T-cell (primary cell): ENCODE results near the gene RPL29. TPM values are rescaled to one million over a fixed set of nuclear protein-coding genes. Genes with fewer than 3 reads are reported as not detected.

ENCODE experiments used
- ATAC-seq, 4 experiments: fragments of 200-7000 bp in 3 of 4; fragments of 150-1000 bp in 1 of 4; cut with Tn5 transposase; replicated peaks in 1 of 4; 1 replicate in 3 of 4; 2 replicates in 1 of 4; pipeline ENCODE4 v1.10.0; 2021; ENCODE audit warnings: moderate library complexity in 3 of 4, mild to moderate bottlenecking in 2 of 4, moderate number of reproducible peaks in 1 of 4
- CTCF ChIA-PET, 2 donors: fragments of 300-600 bp; sonication (Branson Sonifier 250); formaldehyde crosslinking; loops; one replicate each; lab custom pipeline; 2022; ENCODE audit warnings: antibody characterized with exemption in 2 of 2; lab: Charles Lee
- POLR2A ChIA-PET, 2 donors: fragments of 300-600 bp; sonication (Branson Sonifier 250); formaldehyde crosslinking; loops; one replicate each; lab custom pipeline; 2022; ENCODE audit warnings: antibody characterized with exemption in 2 of 2; lab: Charles Lee
- DNase-seq, 35 experiments: peaks; one replicate each; pipeline versions ENCODE4 v3.0.0 to v3.0.0-alpha.2; 2013 to 2023
- H3K27ac ChIP-seq: one replicate; pipeline ENCODE4 v1.5.1; 2013; ENCODE audit warnings: low read length
- H3K27me3 ChIP-seq, 2 experiments: replicated peaks in 1 of 2; 1 replicate in 1 of 2; 2 replicates in 1 of 2; pipeline versions ENCODE4 v1.6.1 to v1.7.0; 2013; ENCODE audit warnings: low read length in 1 of 2, mixed read lengths in 1 of 2; ENCODE audit not compliant: control insufficient read depth in 2 of 2, insufficient read depth in 2 of 2; ENCODE audit errors: extremely low read depth in 1 of 2
- H3K36me3 ChIP-seq, 2 donors: 1 replicate in 1 of 2; 2 replicates in 1 of 2; pipeline versions ENCODE4 v1.6.1 to v1.7.0; 2013; ENCODE audit warnings: low read length in 1 of 2; ENCODE audit not compliant: control insufficient read depth in 2 of 2, insufficient read depth in 1 of 2; ENCODE audit errors: extremely low read depth in 1 of 2
- H3K4me1 ChIP-seq, 2 experiments: 1 replicate in 1 of 2; 2 replicates in 1 of 2; pipeline versions ENCODE4 v1.6.1 to v1.7.0; 2013; ENCODE audit warnings: low read length in 2 of 2, mixed read lengths in 1 of 2; ENCODE audit not compliant: insufficient read depth in 2 of 2, control insufficient read depth in 1 of 2; ENCODE audit errors: extremely low read depth in 1 of 2
- H3K4me3 ChIP-seq, 2 donors: 1 replicate in 1 of 2; 2 replicates in 1 of 2; pipeline versions ENCODE4 v1.5.1 to v1.7.0; 2013; ENCODE audit warnings: mild to moderate bottlenecking in 2 of 2, low read length in 1 of 2, moderate library complexity in 1 of 2; ENCODE audit not compliant: control insufficient read depth in 1 of 2; ENCODE audit errors: extremely low read depth in 1 of 2
- H3K9me3 ChIP-seq: 2 replicates; pipeline ENCODE4 v1.7.0; 2013
- H3K27ac Mint-ChIP-seq, 2 donors: one replicate each; pipeline ENCODE4 v1.8.0; 2020 to 2021; ENCODE audit warnings: mild to moderate bottlenecking in 2 of 2, mixed read lengths in 2 of 2
- H3K27me3 Mint-ChIP-seq, 2 donors: one replicate each; pipeline ENCODE4 v1.8.0; 2021 to 2022; ENCODE audit warnings: mixed read lengths in 2 of 2
- H3K36me3 Mint-ChIP-seq: one replicate; pipeline ENCODE4 v1.8.0; 2021; ENCODE audit warnings: mixed read lengths
- H3K4me1 Mint-ChIP-seq, 3 donors: one replicate each; pipeline ENCODE4 v1.8.0; 2020 to 2022; ENCODE audit warnings: mixed read lengths in 3 of 3, mild to moderate bottlenecking in 1 of 3
- H3K4me3 Mint-ChIP-seq, 3 donors: one replicate each; pipeline ENCODE4 v1.8.0; 2020 to 2022; ENCODE audit warnings: mild to moderate bottlenecking in 3 of 3, mixed read lengths in 3 of 3, moderate library complexity in 3 of 3
- H3K9me3 Mint-ChIP-seq, 3 donors: one replicate each; pipeline ENCODE4 v1.8.0; 2020 to 2022; ENCODE audit warnings: mixed read lengths in 3 of 3
- WGBS: methylation state at CpG from one replicate; pipeline ENCODE4 v1.1.5; 2013; ENCODE audit warnings: missing lambda C conversion rate; ENCODE audit not compliant: insufficient coverage; 5-methylcytosine and 5-hydroxymethylcytosine counted together
- total RNA-seq, 35 experiments: library from RNA in 6 of 35; stranded (reverse) in 6 of 35; fragments of 120-200 nt in 1 of 35; gene quantifications; one replicate each; pipeline versions ENCODE4 v1.2.1 to v1.2.4 and lab custom pipeline; 2013 to 2026

The RPL29 gene
- total RNA-seq, 5 donors from 2014 or later (not counting 1 experiment from before 2014, with no cell fraction given) = 1,518 to 1,711 (median 1,629) TPM

GRCh38 chr3:52040600-52040999, 44.9 kb upstream of the RPL29 start:
- ATAC-seq = no peak
- Histone ChIP-seq H3K27me3 (peaks cover 0 to 11% of the 10 kb centered on the region in 2 experiments), H3K27ac (no peak overlapping the region), H3K4me1 (peaks cover 0 to 16% of the 10 kb centered on the region in 2 experiments), H3K4me3 (no peak overlapping the region), H3K9me3 (no peaks in the 10 kb centered on the region), H3K36me3 (no peaks in the 10 kb centered on the region)
- no peak overlapping the region for H3K4me3 Mint-ChIP-seq
- no peak overlapping the region for H3K27ac Mint-ChIP-seq
- CTCF ChIA-PET = interaction anchor here in 1 of 2 donors (0.8 kb wide), 1 partner anchor 11 kb away, joined by 3 read pairs; no protein-coding TSS in a partner anchor
- H3K9me3 Mint-ChIP-seq = no peaks in the 10 kb centered on the region
- POLR2A ChIA-PET = no interaction called here
- H3K4me1 Mint-ChIP-seq = peaks cover 11 to 30% (median 21%) of the 10 kb centered on the region in 3 donors
- no peak for DNase-seq
- H3K36me3 Mint-ChIP-seq = no peaks in the 10 kb centered on the region
- no peaks in the 10 kb centered on the region for H3K27me3 Mint-ChIP-seq
- WGBS = 80% methylated on average over 4 of the region's 8 CpGs

GRCh38 chr3:52039846-52040245, 44.2 kb upstream of the RPL29 start:
- peaks cover 0 to 11% of the 10 kb centered on the region in 2 experiments for H3K4me1 ChIP-seq
- Mint-ChIP-seq H3K27ac (no peak overlapping the region), H3K27me3 (no peaks in the 10 kb centered on the region), H3K36me3 (no peaks in the 10 kb centered on the region), H3K4me1 (peaks cover 7 to 22% (median 15%) of the 10 kb centered on the region in 3 donors), H3K9me3 (no peaks in the 10 kb centered on the region), H3K4me3 (no peak overlapping the region)
- no peak overlapping the region for H3K27ac ChIP-seq
- DNase-seq (no peak), ATAC-seq (no peak)
- CTCF ChIA-PET = no interaction called here
- POLR2A ChIA-PET = no interaction called here
- H3K9me3 ChIP-seq = no peaks in the 10 kb centered on the region
- 91% methylated on average over 17 of the region's 17 CpGs for WGBS
- peaks cover 0 to 14% of the 10 kb centered on the region in 2 experiments for H3K27me3 ChIP-seq
- no peak overlapping the region for H3K4me3 ChIP-seq
- no peaks in the 10 kb centered on the region for H3K36me3 ChIP-seq

GRCh38 chr3:52039426-52039825, 43.7 kb upstream of the RPL29 start:
- Mint-ChIP-seq H3K27me3 (no peaks in the 10 kb centered on the region), H3K36me3 (no peaks in the 10 kb centered on the region), H3K4me1 (peaks cover 7 to 22% (median 13%) of the 10 kb centered on the region in 3 donors), H3K27ac (no peak overlapping the region), H3K4me3 (no peak overlapping the region), H3K9me3 (no peaks in the 10 kb centered on the region)
- H3K36me3 ChIP-seq = no peaks in the 10 kb centered on the region
- peaks cover 0 to 14% of the 10 kb centered on the region in 2 experiments for H3K27me3 ChIP-seq
- ATAC-seq (no peak), DNase-seq (no peak)
- no peak overlapping the region for H3K4me3 ChIP-seq
- ChIA-PET CTCF (no interaction called here), POLR2A (no interaction called here)
- H3K9me3 ChIP-seq = no peaks in the 10 kb centered on the region
- peaks cover 0 to 11% of the 10 kb centered on the region in 2 experiments for H3K4me1 ChIP-seq
- no peak overlapping the region for H3K27ac ChIP-seq
- WGBS = 58% methylated on average over 2 of the region's 4 CpGs

- ChIA-PET POLR2A (no interaction called here), CTCF (no interaction called here)
- Mint-ChIP-seq H3K27ac (no peak overlapping the region), H3K4me3 (no peak overlapping the region), H3K27me3 (no peaks in the 10 kb centered on the region), H3K36me3 (no peaks in the 10 kb centered on the region), H3K9me3 (no peaks in the 10 kb centered on the region), H3K4me1 (peaks cover 7 to 14% (median 9%) of the 10 kb centered on the region in 3 donors)
- Histone ChIP-seq H3K27ac (no peak overlapping the region), H3K36me3 (no peaks in the 10 kb centered on the region), H3K9me3 (no peaks in the 10 kb centered on the region), H3K4me3 (no peak overlapping the region), H3K4me1 (peaks cover 0 to 11% of the 10 kb centered on the region in 2 experiments), H3K27me3 (peaks cover 0 to 15% of the 10 kb centered on the region in 2 experiments)
- ATAC-seq (no peak), DNase-seq (no peak)
- 88% methylated on average over 6 of the region's 6 CpGs for WGBS
Measured at GRCh38 chr3:52038227-52038626, 42.5 kb upstream of the RPL29 start.

- no peak overlapping the region for H3K27ac ChIP-seq
- H3K27me3 Mint-ChIP-seq = no peaks in the 10 kb centered on the region
- peaks cover 0 to 11% of the 10 kb centered on the region in 2 experiments for H3K4me1 ChIP-seq
- H3K9me3 ChIP-seq = no peaks in the 10 kb centered on the region
- DNase-seq = no peak
- H3K4me3 ChIP-seq = no peak overlapping the region
- H3K4me3 Mint-ChIP-seq = no peak overlapping the region
- no peaks in the 10 kb centered on the region for H3K9me3 Mint-ChIP-seq
- ChIA-PET CTCF (interaction anchor here in 1 of 2 donors (0.6 kb wide), 1 partner anchor 216 kb away, joined by 3 read pairs; no protein-coding TSS in a partner anchor), POLR2A (no interaction called here)
- H3K27ac Mint-ChIP-seq = no peak overlapping the region
- 86% methylated on average over 4 of the region's 4 CpGs for WGBS
- peaks cover 0 to 18% of the 10 kb centered on the region in 2 experiments for H3K27me3 ChIP-seq
- H3K36me3 Mint-ChIP-seq = no peaks in the 10 kb centered on the region
- H3K4me1 Mint-ChIP-seq = peaks cover 7 to 11% (median 9%) of the 10 kb centered on the region in 3 donors
- ATAC-seq = no peak
- no peaks in the 10 kb centered on the region for H3K36me3 ChIP-seq
Measured at GRCh38 chr3:52037291-52037690, 41.6 kb upstream of the RPL29 start.

GRCh38 chr3:52036829-52037228, 41.1 kb upstream of the RPL29 start:
- H3K27me3 Mint-ChIP-seq = no peaks in the 10 kb centered on the region
- CTCF ChIA-PET = interaction anchor here in 1 of 2 donors (0.7 kb wide), 1 partner anchor 120 kb away, joined by 3 read pairs; no protein-coding TSS in a partner anchor
- 25% methylated on average over 3 of the region's 5 CpGs for WGBS
- Histone ChIP-seq H3K36me3 (no peaks in the 10 kb centered on the region), H3K27me3 (peaks cover 0 to 18% of the 10 kb centered on the region in 2 experiments), H3K9me3 (no peaks in the 10 kb centered on the region), H3K4me3 (no peak overlapping the region), H3K27ac (no peak overlapping the region), H3K4me1 (peaks cover 0 to 8% of the 10 kb centered on the region in 2 experiments)
- H3K4me3 Mint-ChIP-seq = no peak overlapping the region
- no peaks in the 10 kb centered on the region for H3K36me3 Mint-ChIP-seq
- POLR2A ChIA-PET = no interaction called here
- DNase-seq (peak in 3 of 35 experiments; percentile 10 to 46 (median 32)), ATAC-seq (peak; percentile 62 to 89 (median 74))
- H3K9me3 Mint-ChIP-seq = no peaks in the 10 kb centered on the region
- H3K27ac Mint-ChIP-seq = no peak overlapping the region
- H3K4me1 Mint-ChIP-seq = peaks cover 3 to 6% (median 4%) of the 10 kb centered on the region in 3 donors
